22Rv1 (cell line): ENCODE measurements around the gene SHC1.

Source experiments
- CTCF ChIP-seq: fragments of 450-650 bp; IDR thresholded peaks from 2 replicates; pipeline ENCODE4 v1.5.1; 2017; ENCODE audit warnings: mild to moderate bottlenecking
- ZFX ChIP-seq: fragments of 450-650 bp; IDR thresholded peaks from 2 replicates; pipeline ENCODE4 v1.6.1; 2017; ENCODE audit warnings: antibody characterized with exemption, borderline replicate concordance

DNA sequence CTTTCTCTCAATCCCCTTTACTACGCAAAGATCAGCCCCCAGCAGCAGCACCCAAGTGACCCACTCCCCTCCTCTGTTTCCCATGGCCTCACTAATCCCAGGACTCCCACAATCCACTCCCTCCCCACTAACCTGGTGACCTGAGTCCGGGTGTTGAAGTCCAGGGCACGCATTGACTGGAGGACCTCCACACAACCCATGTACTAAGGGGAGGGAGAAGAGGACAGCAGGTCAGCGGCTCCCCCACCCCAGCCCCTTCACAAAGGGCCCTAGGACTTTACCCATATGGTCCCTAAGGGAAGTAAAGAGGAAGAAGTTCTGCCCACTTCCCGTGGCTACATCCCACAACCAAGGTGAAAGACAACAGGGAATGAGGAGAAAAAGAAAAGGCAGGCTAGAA, 1.3 kb downstream of the SHC1 start:
- TF ChIP-seq CTCF: no peak
- TF ChIP-seq ZFX: no peak
